ENCODE results near the gene SH3D21.

SH3D21 gene

GRCh38 chr1:36306210-36306901, at the start of gene SH3D21:
TSS of gene SH3D21 (plus strand) at chr1:36306368. CDS start at chr1:36306421, 53 bp downstream.
- DNase-seq (ENCODE audit: low read depth), result no peak

GRCh38 chr1:36256558-36257374, 49.4 kb upstream of the SH3D21 start:
- no peak for DNase-seq (ENCODE audit: low read depth)

GRCh38 chr1:36257375-36257767, 48.8 kb upstream of the SH3D21 start:
- no peak for DNase-seq (ENCODE audit: low read depth)

- DNase-seq (ENCODE audit: low read depth), result peak; percentile 57
These were observed 47.2 kb upstream of the SH3D21 start for GRCh38 chr1:36258960-36259344.

- no peak for DNase-seq (ENCODE audit: low read depth)
These were observed 37.2 kb upstream of the SH3D21 start for GRCh38 chr1:36268981-36269380.

- peak; percentile 69 for DNase-seq (ENCODE audit: low read depth)
These were observed 36.7 kb upstream of the SH3D21 start for GRCh38 chr1:36269408-36269838.

- DNase-seq (ENCODE audit: low read depth), result no peak
These were observed 33.1 kb upstream of the SH3D21 start for GRCh38 chr1:36273024-36273423.

GRCh38 chr1:36274201-36274600, 32.0 kb upstream of the SH3D21 start:
- DNase-seq (ENCODE audit: low read depth), result no peak

- DNase-seq (ENCODE audit: low read depth), result no peak
These were observed 29.5 kb upstream of the SH3D21 start for GRCh38 chr1:36276688-36277087.

- peak; percentile 69 for DNase-seq (ENCODE audit: low read depth)
These were observed 26.9 kb upstream of the SH3D21 start for GRCh38 chr1:36279110-36279788.

GRCh38 chr1:36279789-36280296, 26.3 kb upstream of the SH3D21 start:
- DNase-seq (ENCODE audit: low read depth), result no peak

- no peak for DNase-seq (ENCODE audit: low read depth)
These were observed 22.1 kb upstream of the SH3D21 start for GRCh38 chr1:36284061-36284460.

GRCh38 chr1:36284517-36284916, 21.7 kb upstream of the SH3D21 start:
- no peak for DNase-seq (ENCODE audit: low read depth)

- DNase-seq (ENCODE audit: low read depth), result peak; percentile 92
These were observed 20.6 kb upstream of the SH3D21 start for GRCh38 chr1:36285443-36286101.

GRCh38 chr1:36286802-36287201, 19.4 kb upstream of the SH3D21 start:
- DNase-seq (ENCODE audit: low read depth), result no peak

GRCh38 chr1:36287595-36287994, 18.6 kb upstream of the SH3D21 start:
- no peak for DNase-seq (ENCODE audit: low read depth)

- DNase-seq (ENCODE audit: low read depth), result no peak
These were observed 10.8 kb upstream of the SH3D21 start for GRCh38 chr1:36295390-36295789.

GRCh38 chr1:36297062-36297461, 9.1 kb upstream of the SH3D21 start:
- no peak for DNase-seq (ENCODE audit: low read depth)

GRCh38 chr1:36298640-36299039, 7.5 kb upstream of the SH3D21 start:
- no peak for DNase-seq (ENCODE audit: low read depth)

- DNase-seq (ENCODE audit: low read depth), result peak; percentile 41
These were observed 5.6 kb upstream of the SH3D21 start for GRCh38 chr1:36300526-36300925.

- DNase-seq (ENCODE audit: low read depth), result no peak
These were observed 4.9 kb upstream of the SH3D21 start for GRCh38 chr1:36301220-36301619.

GRCh38 chr1:36303244-36303643, 2.9 kb upstream of the SH3D21 start:
- DNase-seq (ENCODE audit: low read depth), result no peak
